GM12892 (cell line): ENCODE data around the gene KRTAP5-6.
"Not testable (repeated sequence)": the region's sequence is repeated elsewhere in the genome, so short reads cannot be mapped to it uniquely, and the experiment has no call there.

Experiments used
- POLR2A ChIP-seq: IDR thresholded peaks from 2 replicates; pipeline ENCODE4 v1.6.1; 2011; ENCODE audit warnings: low read depth, low read length, control low read depth
- POLR2AphosphoS5 ChIP-seq: IDR thresholded peaks from 2 replicates; pipeline ENCODE4 v1.6.1; 2011; ENCODE audit warnings: low read depth, low read length, control low read depth

GRCh38 chr11:1670457-1670856 lies 26.5 kb upstream of the KRTAP5-6 start:
- not testable (repeated sequence) for TF ChIP-seq POLR2A, POLR2AphosphoS5
